Testis (tissue), 3 donors: Measurements from ENCODE around the gene EXOC6. TPM values are rescaled to one million over a fixed set of nuclear protein-coding genes. Genes with fewer than 3 reads are reported as not detected.

Experiments used
- DNase-seq: peaks from one replicate; pipeline ENCODE4 v3.0.0-alpha.2; 2019
- H3K27ac ChIP-seq, 2 donors: fragments of 200-600 bp; sonication (generic); one replicate each; pipeline ENCODE4 v1.5.1; 2019
- H3K27me3 ChIP-seq: fragments of 200-600 bp; sonication (generic); one replicate; pipeline ENCODE4 v1.5.1; 2019
- H3K36me3 ChIP-seq: fragments of 200-600 bp; sonication (generic); one replicate; pipeline ENCODE4 v1.5.1; 2017; ENCODE audit warnings: low read depth; ENCODE audit errors: missing control alignments
- H3K4me1 ChIP-seq: fragments of 200-600 bp; sonication (generic); one replicate; pipeline ENCODE4 v1.5.1; 2019
- H3K4me3 ChIP-seq, 2 donors: fragments of 200-600 bp; sonication (generic); one replicate each; pipeline ENCODE4 v1.5.1; 2017 to 2019
- H3K9me3 ChIP-seq: fragments of 200-600 bp; sonication (generic); one replicate; pipeline ENCODE4 v1.5.1; 2017
- POLR2A ChIP-seq: fragments of 450-650 bp; IDR thresholded peaks from one replicate; pipeline ENCODE4 v1.6.1; 2017; ENCODE audit warnings: antibody characterized with exemption, mild to moderate bottlenecking, moderate library complexity
- WGBS, 2 donors: methylation state at CpG; one replicate each; pipeline ENCODE4 v1.1.5; 2018; 5-methylcytosine and 5-hydroxymethylcytosine counted together
- intact Hi-C: fragments of 100-400 bp; cut with DNase I; formaldehyde crosslinking; loops from one replicate; pipeline ENCODE4 v1.15.1; 2023; ENCODE audit warnings: low total_unique reads
- polyA plus RNA-seq: library from polyadenylated mRNA; stranded (reverse); fragments of 350-450 nt; fragmentation: Illumina TruSeq; extraction: RNeasy Lipid Tissue Mini Kit (QIAGEN cat#74804); gene quantifications from one replicate; pipeline ENCODE4 v1.2.3, GENCODE V29; 2014; ENCODE audit warnings: low read depth, low replicate concordance; ENCODE audit not compliant: insufficient read depth
- total RNA-seq, 2 donors: library from RNA; depleted of rRNA; stranded (reverse); fragments of >200 nt; gene quantifications; one replicate each; pipeline ENCODE4 v1.2.3, GENCODE V29; 2016
- TF ChIP-seq, protein P1 (sequence below), 3 experiments: fragments of 450-650 bp in 2 of 3; fragments of 200-600 bp in 1 of 3; sonication (generic) in 1 of 3; IDR thresholded peaks; one replicate each; pipeline ENCODE4 v1.5.1; 2016 to 2019; ENCODE audit warnings: antibody characterized with exemption in 3 of 3, mild to moderate bottlenecking in 2 of 3, moderate library complexity in 1 of 3

EXOC6 gene
- total and polyA plus RNA-seq, 3 donors from 2014 or later = 13.3 to 38.5 (median 28.0) TPM

DNA sequence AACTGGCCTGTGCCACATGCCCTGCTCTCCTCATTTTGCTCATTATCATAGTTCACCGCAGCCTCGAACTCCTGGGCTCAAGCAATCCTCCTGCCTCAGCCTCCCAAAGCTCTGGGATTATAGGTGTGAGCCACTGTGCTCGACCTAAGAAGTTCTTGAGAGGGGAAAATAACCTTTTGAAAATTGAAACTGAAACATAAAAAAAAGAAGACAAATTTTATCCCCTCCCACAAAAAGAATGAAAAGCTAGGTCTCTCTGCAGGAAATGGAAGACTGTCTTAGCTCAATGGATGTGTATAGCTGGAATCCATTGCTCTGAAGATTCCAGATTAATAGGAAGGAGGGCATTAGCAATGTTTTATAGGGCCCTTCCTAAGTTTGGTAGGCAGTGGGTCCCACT lies 2.0 kb upstream of the EXOC6 start:
- TF ChIP-seq, protein P1, sequence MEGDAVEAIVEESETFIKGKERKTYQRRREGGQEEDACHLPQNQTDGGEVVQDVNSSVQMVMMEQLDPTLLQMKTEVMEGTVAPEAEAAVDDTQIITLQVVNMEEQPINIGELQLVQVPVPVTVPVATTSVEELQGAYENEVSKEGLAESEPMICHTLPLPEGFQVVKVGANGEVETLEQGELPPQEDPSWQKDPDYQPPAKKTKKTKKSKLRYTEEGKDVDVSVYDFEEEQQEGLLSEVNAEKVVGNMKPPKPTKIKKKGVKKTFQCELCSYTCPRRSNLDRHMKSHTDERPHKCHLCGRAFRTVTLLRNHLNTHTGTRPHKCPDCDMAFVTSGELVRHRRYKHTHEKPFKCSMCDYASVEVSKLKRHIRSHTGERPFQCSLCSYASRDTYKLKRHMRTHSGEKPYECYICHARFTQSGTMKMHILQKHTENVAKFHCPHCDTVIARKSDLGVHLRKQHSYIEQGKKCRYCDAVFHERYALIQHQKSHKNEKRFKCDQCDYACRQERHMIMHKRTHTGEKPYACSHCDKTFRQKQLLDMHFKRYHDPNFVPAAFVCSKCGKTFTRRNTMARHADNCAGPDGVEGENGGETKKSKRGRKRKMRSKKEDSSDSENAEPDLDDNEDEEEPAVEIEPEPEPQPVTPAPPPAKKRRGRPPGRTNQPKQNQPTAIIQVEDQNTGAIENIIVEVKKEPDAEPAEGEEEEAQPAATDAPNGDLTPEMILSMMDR (IDR thresholded peaks at IDR 0.05) = no peak
- no peak for TF ChIP-seq POLR2A
- intact Hi-C loops = no loop called here

DNA sequence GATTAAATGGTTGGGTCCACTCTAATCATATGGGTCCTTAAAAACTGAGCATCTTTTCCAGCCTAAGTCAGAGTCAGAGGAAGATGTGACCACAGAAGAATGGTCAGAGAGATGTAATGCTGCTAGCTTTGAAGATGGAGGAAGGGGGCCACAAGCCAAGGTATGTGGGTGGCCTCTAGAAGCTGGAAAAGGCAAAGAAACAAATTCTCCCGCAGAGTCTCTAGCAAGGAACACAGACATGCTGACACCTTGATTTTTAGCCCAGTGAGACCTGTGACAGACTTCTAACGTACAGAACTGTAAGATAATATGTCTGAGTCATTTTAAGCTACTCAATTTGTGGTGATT lies 1.5 kb upstream of the EXOC6 start:
- TF ChIP-seq, protein P1 (IDR thresholded peaks at IDR 0.05) = no peak
- no peak for TF ChIP-seq POLR2A
- Histone ChIP-seq H3K4me1 (no peaks in the 10 kb centered on the region), H3K27me3 (no peaks in the 10 kb centered on the region), H3K36me3 (no peaks in the 10 kb centered on the region), H3K27ac (no peak overlapping the region), H3K4me3 (no peak overlapping the region), H3K9me3 (no peaks in the 10 kb centered on the region)
- intact Hi-C loops = no loop called here
- WGBS, 2 donors = 89 to 100% methylated on average over 2 of the region's 2 CpGs
- DNase-seq = no peak

More for the DNA sequence above, 2.0 kb upstream of the EXOC6 start:
- Histone ChIP-seq H3K27me3 (no peaks in the 10 kb centered on the region), H3K4me3 (no peak overlapping the region), H3K27ac (no peak overlapping the region), H3K36me3 (no peaks in the 10 kb centered on the region), H3K9me3 (no peaks in the 10 kb centered on the region), H3K4me1 (no peaks in the 10 kb centered on the region)
- DNase-seq = no peak
- WGBS, 2 donors = 58 to 83% methylated on average over 3 of the region's 3 CpGs

DNA sequence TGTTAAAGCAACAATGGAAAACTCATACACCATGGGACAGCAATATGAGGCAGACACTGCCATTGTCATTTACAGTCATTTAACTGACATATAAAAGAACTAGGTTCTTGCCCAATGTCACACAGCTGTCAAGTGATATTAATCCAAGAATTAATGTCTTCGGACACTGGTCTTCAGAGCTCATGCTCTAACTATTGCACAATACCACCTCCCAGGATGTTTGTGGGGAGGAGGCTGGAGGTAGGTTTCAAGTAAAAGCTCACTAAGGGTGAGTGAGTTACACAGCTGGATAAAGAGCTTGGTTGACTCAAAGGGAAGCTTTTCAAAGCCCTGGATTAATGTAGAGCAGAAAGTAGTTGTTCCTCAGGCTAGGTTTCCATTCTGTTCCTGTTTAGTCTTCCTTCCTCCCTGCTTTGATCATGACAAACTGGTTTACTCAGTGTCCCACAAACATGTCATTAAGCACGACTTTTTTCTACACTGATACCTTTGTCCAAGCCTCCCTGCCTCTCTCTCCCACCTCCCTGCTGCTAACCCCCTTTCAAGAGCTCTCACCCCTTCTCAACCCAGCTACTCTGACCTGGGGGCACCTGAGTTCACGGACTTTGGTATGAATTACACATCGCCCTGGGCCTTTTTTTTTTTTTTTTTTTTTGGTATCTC lies 987 bp upstream of the EXOC6 start:
- no peak overlapping the region for H3K4me3 ChIP-seq
- H3K9me3 ChIP-seq = no peaks in the 10 kb centered on the region
- no peak overlapping the region for H3K27ac ChIP-seq
- DNase-seq = no peak
- intact Hi-C loops = no loop called here
- H3K36me3 ChIP-seq = no peaks in the 10 kb centered on the region
- no peak for TF ChIP-seq POLR2A
- TF ChIP-seq, protein P1 (IDR thresholded peaks at IDR 0.05) = no peak
- WGBS, 2 donors = 70 to 73% methylated on average over 4 of the region's 4 CpGs
- no peaks in the 10 kb centered on the region for H3K27me3 ChIP-seq
- H3K4me1 ChIP-seq = no peaks in the 10 kb centered on the region

DNA sequence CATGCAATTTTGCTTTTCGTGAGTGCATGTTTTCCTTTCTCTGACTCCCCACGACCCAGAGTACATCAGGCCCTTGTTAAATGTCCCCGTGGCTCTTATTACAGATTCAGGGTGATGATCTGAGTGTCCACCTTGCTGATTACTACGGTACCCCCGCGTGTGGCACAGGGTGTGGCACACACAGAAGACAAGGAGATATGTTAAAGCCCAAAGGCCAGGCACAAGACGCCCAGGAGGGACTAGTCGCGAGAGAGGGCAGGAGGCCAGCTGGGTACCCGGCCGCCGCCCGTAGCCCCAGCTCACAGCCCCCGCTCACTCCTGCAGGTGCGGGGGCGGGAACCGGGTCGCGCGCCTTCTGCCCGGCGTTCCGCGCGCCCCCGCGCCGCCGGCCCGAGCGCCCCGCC lies 281 bp upstream of the EXOC6 start:
- no peaks in the 10 kb centered on the region for H3K36me3 ChIP-seq
- TF ChIP-seq, protein P1 (IDR thresholded peaks at IDR 0.05) = no peak
- no peak for TF ChIP-seq POLR2A
- no peaks in the 10 kb centered on the region for H3K27me3 ChIP-seq
- peak overlapping the region; percentile 53 to 88 for H3K27ac ChIP-seq
- no peaks in the 10 kb centered on the region for H3K9me3 ChIP-seq
- DNase-seq = no peak
- no peaks in the 10 kb centered on the region for H3K4me1 ChIP-seq
- 2 to 3% methylated on average over 7 to 9 of the region's 32 CpGs for WGBS, 2 donors
- intact Hi-C loops = no loop called here
- peak overlapping the region; percentile 84 to 94 for H3K4me3 ChIP-seq

DNA sequence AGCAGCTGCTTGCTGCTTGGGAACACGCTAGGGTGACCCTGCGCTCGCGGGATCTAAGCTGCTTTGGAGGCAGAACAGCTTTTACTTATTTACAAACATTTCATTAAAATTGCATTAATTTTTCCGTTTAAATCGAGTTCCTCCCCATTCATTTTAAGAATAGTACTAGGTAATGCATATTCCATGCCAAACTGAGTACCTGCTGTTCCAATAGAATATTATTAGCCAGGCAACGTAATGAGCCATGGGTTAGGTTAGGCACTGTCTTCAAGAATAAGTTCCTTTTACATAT lies 860 bp downstream of the EXOC6 start:
- Histone ChIP-seq H3K4me3 (peak overlapping the region; percentile 84 to 94), H3K9me3 (no peaks in the 10 kb centered on the region), H3K27me3 (no peaks in the 10 kb centered on the region), H3K4me1 (no peaks in the 10 kb centered on the region), H3K27ac (peak overlapping the region; percentile 79 to 88), H3K36me3 (no peaks in the 10 kb centered on the region)
- WGBS, 2 donors = 0 to 2% methylated on average over 7 of the region's 7 CpGs
- intact Hi-C loops = no loop called here
- TF ChIP-seq, protein P1 (IDR thresholded peaks at IDR 0.05) = no peak
- no peak for TF ChIP-seq POLR2A
- DNase-seq = no peak
